Smooth muscle cell of the umbilical artery (primary cell): Measurements from ENCODE around the gene PRB4. TPM values are rescaled to one million over a fixed set of nuclear protein-coding genes. Genes with fewer than 3 reads are reported as not detected.

Experiments
- total RNA-seq: library from RNA; depleted of rRNA; stranded (reverse); fragments of >200 nt; gene quantifications from 2 replicates; pipeline ENCODE4 v1.2.3, GENCODE V29; 2014

Gene PRB4
- not detected in 2 replicates for total RNA-seq

DNA sequence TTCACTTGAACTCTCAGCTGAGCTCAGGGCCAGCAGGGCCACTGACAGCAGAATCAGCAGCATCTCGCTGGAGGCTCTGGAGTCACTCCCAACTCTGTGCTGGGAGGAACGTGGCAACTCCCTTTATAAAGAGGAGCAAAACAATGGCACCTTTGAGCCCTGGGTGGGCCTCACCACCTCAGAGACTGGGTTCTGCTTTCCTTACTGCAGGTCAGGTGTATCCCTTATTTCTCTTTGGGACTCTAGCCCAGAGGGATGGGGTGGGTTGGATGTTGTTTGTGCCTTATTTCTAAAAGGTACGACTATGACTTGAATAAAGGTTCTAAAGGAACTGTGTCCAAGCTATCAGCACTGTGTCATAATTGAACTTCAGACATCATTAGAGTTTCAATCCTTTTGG lies at the start of gene PRB4:
Gene PRB4 (minus strand): TSS at position 101 of the 400 bp plus-strand sequence. CDS start 38 bp downstream, at position 63.

DNA sequence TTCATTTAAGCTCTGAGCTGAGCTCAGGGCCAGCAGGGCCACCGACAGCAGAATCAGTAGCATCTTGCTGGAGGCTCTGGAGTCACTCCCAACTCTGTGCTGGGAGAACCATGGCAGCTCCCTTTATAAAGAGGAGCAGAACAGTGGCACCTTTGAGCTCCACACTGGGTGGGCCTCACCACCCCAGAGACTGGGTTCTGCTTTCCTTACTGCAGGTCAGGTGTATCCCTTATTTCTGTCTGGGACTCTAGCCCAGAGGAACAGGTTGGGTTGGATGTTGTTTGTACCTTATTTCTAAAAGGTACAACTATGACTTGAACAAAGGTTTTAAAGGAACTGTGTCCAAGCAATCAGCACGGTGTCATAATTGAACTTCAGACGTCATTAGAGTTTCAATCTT lies 40.6 kb downstream of the PRB4 start, which contains the start of gene PRB3:
Gene PRB3 (minus strand): TSS at position 101 of the 400 bp plus-strand sequence. CDS start 38 bp downstream, at position 63.

Other genes starting within 250 kb of the PRB4 start
- gene TAS2R46, start 248.1 kb downstream of the PRB4 start, total RNA-seq, result 1.8 and 4.8 TPM in 2 replicates
- 3.3 TPM in 1 of 2 replicates, not detected in the other for gene TAS2R43, start 218.1 kb downstream of the PRB4 start, total RNA-seq
- gene TAS2R30, start 175.8 kb downstream of the PRB4 start, total RNA-seq, result 5.0 and 8.9 TPM in 2 replicates
- 6.8 and 7.2 TPM in 2 replicates for gene SMIM10L1, start 139.2 kb downstream of the PRB4 start, total RNA-seq
- gene TAS2R42, start 123.5 kb downstream of the PRB4 start, total RNA-seq, result not detected in 2 replicates
- not detected in 2 replicates for gene PRB3, start 40.7 kb downstream of the PRB4 start, total RNA-seq
- not detected in 2 replicates for gene PRB2, start 85.1 kb upstream of the PRB4 start, total RNA-seq